ENCODE measurements around the gene FOXF2. TPM values are rescaled to one million over a fixed set of nuclear protein-coding genes. Genes with fewer than 3 reads are reported as not detected.

Gene FOXF2
- total and polyA plus RNA-seq, 7 donors = 3.5 to 37.8 (median 18.2) TPM

DNA sequence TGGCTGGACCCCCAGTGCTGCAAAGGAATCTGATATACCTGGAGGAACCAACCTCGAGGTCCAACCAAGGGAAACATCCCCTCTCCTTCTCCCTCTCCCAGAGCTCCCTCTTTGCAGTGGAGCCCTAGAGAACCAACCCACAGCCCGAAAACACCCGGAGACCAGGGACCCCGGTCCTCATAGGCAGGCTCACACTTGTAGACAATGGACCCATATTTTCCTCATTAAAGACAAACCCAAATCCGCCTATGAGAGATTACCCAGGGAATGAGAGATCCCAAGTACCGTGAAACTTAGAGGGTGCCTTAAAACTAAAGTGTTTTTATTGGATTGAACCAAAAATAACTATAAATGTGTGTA, 9.6 kb upstream of the FOXF2 start:
- H3K27ac ChIP-seq = peak overlapping the region in 3 of 4 donors; percentile 38 to 96 (median 41)
- H3K36me3 ChIP-seq = no peaks in the 10 kb centered on the region
- 18 to 22% methylated on average over 6 of the region's 6 CpGs for WGBS, 2 donors
- intact Hi-C loops (cut with DNase I) = loop anchor here (5.0 to 10.0 kb wide), 3 partner anchors 467 to 1045 kb away; no protein-coding TSS in a partner anchor
- H3K27me3 ChIP-seq = peaks cover 40 to 99% (median 76%) of the 10 kb centered on the region in 3 donors
- no peak for DNase-seq
- peak overlapping the region in 1 of 4 donors; percentile 21 for H3K4me3 ChIP-seq
- no peaks in the 10 kb centered on the region for H3K9me3 ChIP-seq
- no peak for TF ChIP-seq POLR2AphosphoS5 (IDR thresholded peaks at IDR 0.05)
- TF ChIP-seq, protein P1, sequence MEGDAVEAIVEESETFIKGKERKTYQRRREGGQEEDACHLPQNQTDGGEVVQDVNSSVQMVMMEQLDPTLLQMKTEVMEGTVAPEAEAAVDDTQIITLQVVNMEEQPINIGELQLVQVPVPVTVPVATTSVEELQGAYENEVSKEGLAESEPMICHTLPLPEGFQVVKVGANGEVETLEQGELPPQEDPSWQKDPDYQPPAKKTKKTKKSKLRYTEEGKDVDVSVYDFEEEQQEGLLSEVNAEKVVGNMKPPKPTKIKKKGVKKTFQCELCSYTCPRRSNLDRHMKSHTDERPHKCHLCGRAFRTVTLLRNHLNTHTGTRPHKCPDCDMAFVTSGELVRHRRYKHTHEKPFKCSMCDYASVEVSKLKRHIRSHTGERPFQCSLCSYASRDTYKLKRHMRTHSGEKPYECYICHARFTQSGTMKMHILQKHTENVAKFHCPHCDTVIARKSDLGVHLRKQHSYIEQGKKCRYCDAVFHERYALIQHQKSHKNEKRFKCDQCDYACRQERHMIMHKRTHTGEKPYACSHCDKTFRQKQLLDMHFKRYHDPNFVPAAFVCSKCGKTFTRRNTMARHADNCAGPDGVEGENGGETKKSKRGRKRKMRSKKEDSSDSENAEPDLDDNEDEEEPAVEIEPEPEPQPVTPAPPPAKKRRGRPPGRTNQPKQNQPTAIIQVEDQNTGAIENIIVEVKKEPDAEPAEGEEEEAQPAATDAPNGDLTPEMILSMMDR (IDR thresholded peaks at IDR 0.05) = no peak
- no peak for TF ChIP-seq POLR2A (IDR thresholded peaks at IDR 0.05)
- TF ChIP-seq EP300 (IDR thresholded peaks at IDR 0.05) = no peak
- H3K4me1 ChIP-seq = peaks cover 0 to 54% (median 52%) of the 10 kb centered on the region in 4 donors

DNA sequence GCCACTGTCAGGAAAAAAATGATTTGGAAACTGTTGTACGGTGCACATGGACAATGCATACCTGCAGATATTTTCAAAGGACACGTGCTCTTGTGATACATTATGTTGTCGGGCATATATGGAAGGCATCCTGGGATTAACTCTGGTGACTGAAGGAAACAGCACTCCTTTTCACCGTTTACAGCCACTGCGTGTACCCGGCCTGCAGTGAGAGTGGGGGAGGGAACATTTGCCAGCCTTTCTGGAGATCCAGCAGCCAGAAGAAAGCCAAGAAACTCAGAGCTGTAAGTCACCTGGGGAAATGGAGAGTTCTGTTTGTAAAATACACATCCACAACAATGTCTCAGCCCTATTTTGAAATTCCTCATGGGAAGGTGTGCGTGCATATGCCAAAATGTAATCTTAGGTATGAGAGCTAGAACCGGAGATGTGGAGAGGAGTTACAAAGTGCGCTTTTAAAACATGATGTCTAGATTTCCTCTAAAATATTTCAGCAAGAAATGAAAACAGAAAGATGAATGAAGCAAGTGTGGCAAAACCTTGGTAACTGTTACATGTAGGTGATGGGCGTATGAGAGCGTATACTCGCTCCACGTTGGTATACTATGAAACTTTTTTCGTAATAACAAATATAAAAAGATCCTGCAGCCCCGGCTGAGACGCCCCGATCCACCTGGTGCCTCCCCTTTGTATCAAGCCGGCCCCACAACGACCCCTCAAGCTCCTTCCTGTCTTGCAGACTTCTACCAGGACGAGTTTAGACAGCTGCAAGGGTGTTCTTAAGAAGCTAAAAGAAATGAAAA, 8.6 kb upstream of the FOXF2 start:
- Histone ChIP-seq H3K27ac (peak overlapping the region in 3 of 4 donors; percentile 84 to 96 (median 88)), H3K9me3 (no peaks in the 10 kb centered on the region), H3K4me3 (peak overlapping the region in 3 of 4 donors; percentile 43 to 51 (median 47)), H3K4me1 (peaks cover 0 to 54% (median 52%) of the 10 kb centered on the region in 4 donors), H3K27me3 (peaks cover 45 to 100% (median 83%) of the 10 kb centered on the region in 3 donors), H3K36me3 (no peaks in the 10 kb centered on the region)
- WGBS, 2 donors = 13 to 22% methylated on average over 20 of the region's 20 CpGs
- no peak for DNase-seq
- intact Hi-C loops (cut with DNase I) = loop anchor here (1.0 to 10.0 kb wide), 4 partner anchors 469 to 1046 kb away; no protein-coding TSS in a partner anchor
- TF ChIP-seq EP300 (IDR thresholded peaks at IDR 0.05) = no peak
- TF ChIP-seq POLR2A (IDR thresholded peaks at IDR 0.05) = no peak
- no peak for TF ChIP-seq POLR2AphosphoS5 (IDR thresholded peaks at IDR 0.05)
- TF ChIP-seq, protein P1 (IDR thresholded peaks at IDR 0.05) = no peak

DNA sequence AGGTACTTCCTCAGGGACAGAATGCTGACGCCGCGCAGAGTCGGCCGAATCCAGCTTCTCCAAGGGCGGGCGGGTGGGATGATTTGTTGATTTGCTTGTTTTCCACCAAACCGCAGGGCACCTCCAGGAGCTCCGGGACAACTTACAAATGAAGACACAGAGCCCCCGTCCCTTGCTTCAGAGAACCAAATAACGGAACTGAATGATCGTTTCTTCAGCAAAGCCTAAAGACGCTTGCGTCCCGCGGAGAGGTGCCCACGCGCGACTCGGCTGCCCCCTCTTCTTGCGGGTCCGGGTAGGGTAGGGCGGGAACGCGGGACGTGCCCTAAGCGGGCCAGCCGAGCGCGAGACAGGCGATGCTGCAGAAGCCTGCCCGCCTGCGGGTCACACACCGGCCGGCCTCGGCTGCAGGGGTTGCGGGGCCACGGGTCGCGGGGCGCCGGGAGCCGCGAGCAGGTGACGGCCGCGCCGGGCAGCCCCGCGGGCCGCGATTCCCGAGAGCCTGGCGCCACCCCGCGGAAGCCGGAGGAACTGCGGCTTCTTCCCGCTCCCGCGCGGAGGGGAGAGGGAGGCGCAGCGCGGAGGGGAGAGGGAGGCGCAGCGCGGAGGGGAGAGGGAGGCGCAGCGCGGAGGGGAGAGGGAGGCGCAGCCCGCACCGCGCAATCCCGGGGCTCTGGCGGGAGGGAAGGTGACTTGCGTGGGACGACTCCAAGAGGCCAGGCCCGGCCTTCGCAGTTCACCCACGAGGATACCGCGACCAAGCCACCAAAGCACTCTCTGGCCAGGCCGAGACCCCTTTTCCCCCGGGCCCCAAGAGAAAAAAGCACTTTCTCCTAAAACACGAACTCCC, 7.7 kb upstream of the FOXF2 start:
- intact Hi-C loops (cut with DNase I) = loop anchor here (1.0 to 10.0 kb wide), 5 partner anchors 469 to 1047 kb away; no protein-coding TSS in a partner anchor
- Histone ChIP-seq H3K27me3 (peaks cover 45 to 100% (median 83%) of the 10 kb centered on the region in 3 donors), H3K4me3 (peak overlapping the region; percentile 24 to 51 (median 45)), H3K9me3 (no peaks in the 10 kb centered on the region), H3K27ac (peak overlapping the region; percentile 84 to 96 (median 89)), H3K36me3 (no peaks in the 10 kb centered on the region), H3K4me1 (peaks cover 0 to 54% (median 52%) of the 10 kb centered on the region in 4 donors)
- WGBS, 2 donors = 1% methylated on average over 85 to 87 of the region's 87 CpGs
- DNase-seq = no peak
- TF ChIP-seq POLR2AphosphoS5 (IDR thresholded peaks at IDR 0.05) = no peak
- no peak for TF ChIP-seq EP300 (IDR thresholded peaks at IDR 0.05)
- TF ChIP-seq POLR2A (IDR thresholded peaks at IDR 0.05) = no peak
- TF ChIP-seq, protein P1 (IDR thresholded peaks at IDR 0.05) = peak in 3 of 4 experiments; percentile 28 to 95 (median 77)

DNA sequence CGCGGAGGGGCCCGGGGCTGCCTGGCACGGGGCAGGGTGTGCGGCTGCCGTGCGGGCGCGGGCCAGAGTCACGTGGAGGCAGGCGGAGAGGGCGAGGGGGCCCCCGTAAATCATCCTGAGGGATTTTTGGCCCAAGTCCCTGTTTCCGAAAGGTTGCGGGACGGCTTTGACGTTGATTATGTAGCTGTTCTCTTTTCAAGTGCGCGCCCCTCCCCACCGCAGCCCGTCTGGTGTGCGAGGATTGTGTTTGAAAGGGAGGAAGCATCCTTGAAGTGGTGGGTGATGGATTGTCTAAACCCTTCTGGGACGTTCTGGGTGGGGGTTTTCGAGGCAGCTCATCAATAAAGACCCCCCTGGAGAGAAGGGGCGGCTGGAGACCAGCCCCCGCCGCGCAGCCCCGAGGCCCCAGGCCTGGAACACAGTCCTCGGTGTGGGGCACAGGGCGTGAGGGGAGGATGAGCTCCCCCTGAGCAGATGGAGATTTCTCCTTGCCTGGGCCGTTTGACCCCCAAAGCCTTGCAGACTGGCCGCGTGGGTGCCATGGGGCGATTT, 7.0 kb upstream of the FOXF2 start:
- peak in 2 of 4 donors; percentile 31 to 58 for TF ChIP-seq POLR2AphosphoS5 (IDR thresholded peaks at IDR 0.05)
- TF ChIP-seq, protein P1 (IDR thresholded peaks at IDR 0.05) = no peak
- TF ChIP-seq EP300 (IDR thresholded peaks at IDR 0.05) = peak in 3 of 4 donors; percentile 33 to 48 (median 34)
- no peak for TF ChIP-seq POLR2A (IDR thresholded peaks at IDR 0.05)
- peak overlapping the region; percentile 24 to 51 (median 45) for H3K4me3 ChIP-seq
- H3K9me3 ChIP-seq = no peaks in the 10 kb centered on the region
- no peaks in the 10 kb centered on the region for H3K36me3 ChIP-seq
- H3K27me3 ChIP-seq = peaks cover 40 to 94% (median 77%) of the 10 kb centered on the region in 3 donors
- peaks cover 0 to 54% (median 52%) of the 10 kb centered on the region in 4 donors for H3K4me1 ChIP-seq
- intact Hi-C loops (cut with DNase I) = loop anchor here (2.0 to 10.0 kb wide), 4 partner anchors 470 to 1048 kb away; no protein-coding TSS in a partner anchor
- no peak for DNase-seq
- peak overlapping the region; percentile 84 to 96 (median 89) for H3K27ac ChIP-seq
- WGBS, 2 donors = 5 to 6% methylated on average over 35 of the region's 35 CpGs
